SIG-M5 treated with dmso at 0.1 percent for 504 hours (cell line): ENCODE data around the gene AANAT.
"Not testable (repeated sequence)": the region's sequence is repeated elsewhere in the genome, so short reads cannot be mapped to it uniquely, and the experiment has no call there.

Experiments used
- DNase-seq: peaks from one replicate; lab custom pipeline; 2025; ENCODE audit not compliant: unreplicated experiment; lab: John Stamatoyannopoulos, UW

AANAT gene

DNA sequence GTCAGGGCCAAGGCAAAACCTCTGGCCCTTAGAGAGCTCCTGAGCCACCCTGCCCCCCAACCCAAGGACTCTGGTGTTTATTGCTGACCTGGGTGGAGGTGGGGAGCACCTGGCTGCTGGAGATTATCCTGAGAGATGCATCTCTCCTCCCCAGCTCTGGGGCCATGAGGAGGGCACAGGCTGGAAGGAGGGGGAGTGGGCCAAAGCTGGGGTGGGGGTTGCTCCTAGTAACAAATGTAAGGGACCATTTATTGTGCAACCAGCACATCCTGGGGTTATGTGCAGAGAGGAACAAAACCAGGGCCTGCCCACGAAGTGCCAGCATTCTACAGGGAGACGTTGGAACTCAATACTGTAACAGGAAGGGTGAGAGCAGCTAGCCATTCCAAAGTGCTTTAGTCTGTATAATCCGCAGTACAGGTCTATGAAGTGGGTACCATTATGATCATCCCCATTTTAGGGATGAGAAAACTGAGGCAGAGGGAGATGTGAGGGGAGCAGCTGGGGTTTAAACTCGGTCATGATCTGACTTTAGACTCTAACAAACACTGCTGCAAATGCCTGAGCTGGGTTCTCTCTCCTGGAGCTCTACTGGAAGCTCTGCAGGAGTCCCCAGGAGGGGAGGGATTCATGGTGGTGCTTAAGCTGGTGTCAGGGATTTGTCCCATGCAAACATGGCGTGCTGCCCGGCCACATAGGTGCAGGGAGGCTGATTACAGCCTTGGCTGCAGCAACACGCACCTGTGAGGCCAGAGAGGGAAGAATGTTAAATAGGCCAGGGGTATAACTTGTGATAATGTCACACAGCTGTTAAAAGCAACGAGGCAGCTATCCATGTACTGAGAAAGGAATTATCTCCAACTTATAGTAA is 35.2 kb downstream of the AANAT start:
- peak; percentile 19 for DNase-seq

- peak; percentile 72 for DNase-seq
These were observed 36.7 kb downstream of the AANAT start for GRCh38 chr17:76504117-76504516.

GRCh38 chr17:76506408-76507345 is 39.3 kb downstream of the AANAT start:
- peak; percentile 81 for DNase-seq

- not testable (repeated sequence) for DNase-seq
These were observed 41.2 kb downstream of the AANAT start for GRCh38 chr17:76508472-76509063.

- DNase-seq = no peak
These were observed 43.4 kb downstream of the AANAT start for GRCh38 chr17:76510831-76511244.

- peak; percentile 42 for DNase-seq
These were observed 44.4 kb downstream of the AANAT start for GRCh38 chr17:76511668-76512365.

DNA sequence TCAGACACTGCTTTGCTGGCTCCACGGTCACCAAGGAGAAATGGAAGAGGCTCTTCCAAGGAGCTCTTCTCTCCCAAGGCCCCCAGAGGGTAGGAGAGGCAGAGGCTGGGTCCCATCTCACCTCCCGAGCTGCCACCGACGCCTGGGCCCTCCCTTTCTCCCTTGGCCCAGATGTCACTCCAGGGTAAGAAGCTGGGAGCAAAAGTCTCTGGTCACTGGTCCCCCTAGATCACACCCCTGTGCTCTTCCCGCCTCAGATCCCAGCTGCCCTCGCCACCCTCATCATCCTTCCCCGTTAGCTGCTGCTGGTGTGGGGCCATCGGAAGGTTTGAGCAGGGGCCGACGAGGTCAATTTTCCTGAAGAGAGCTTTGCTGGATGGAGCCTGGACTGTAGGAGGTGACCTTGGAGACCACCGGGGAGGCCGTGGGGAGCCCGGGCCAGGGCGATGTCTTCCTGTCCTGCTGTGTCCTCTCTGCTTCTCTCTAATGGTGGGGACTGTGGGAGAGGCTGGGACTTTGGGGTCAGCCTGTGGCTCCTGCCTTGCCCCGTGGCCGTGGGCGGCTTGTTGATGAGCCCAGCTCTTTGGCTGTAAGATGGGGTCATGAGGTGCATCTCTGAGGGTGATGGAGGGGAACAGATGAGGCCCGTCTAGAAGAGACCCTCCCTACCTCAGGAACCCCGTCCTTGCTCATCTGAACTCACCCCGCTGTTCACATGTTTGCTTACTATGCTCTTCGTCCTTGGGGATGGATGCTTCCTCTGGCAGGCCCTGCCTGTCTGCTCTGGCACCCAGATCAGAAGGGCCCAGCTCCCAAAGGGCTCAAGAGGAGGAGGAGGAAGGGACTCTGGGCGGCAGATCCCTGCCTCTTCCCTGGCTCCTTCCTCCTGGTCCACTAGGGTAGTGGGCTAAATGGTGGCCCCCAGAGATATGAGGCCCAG is 45.2 kb downstream of the AANAT start:
- no peak for DNase-seq

DNA sequence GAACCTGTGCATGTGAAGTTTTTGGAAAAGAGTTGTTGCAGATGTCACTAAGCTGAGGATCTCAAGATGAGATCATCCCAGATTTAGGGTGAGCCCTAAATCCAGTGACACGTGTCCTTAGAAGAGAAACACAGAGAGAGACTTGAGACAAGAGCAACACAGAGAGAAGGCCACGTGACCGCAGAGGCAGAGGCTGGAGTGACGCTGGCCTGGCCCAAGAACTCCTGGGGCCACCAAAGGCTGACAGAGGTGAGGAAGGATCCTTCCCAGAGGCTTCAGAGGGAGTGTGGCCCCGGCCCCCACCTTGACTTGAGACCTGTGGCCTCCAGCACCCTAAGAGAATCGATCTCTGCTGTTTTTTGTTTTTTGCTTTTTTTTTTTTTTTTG is 45.9 kb downstream of the AANAT start:
- DNase-seq = no peak

GRCh38 chr17:76514355-76514754 is 47.0 kb downstream of the AANAT start:
- not testable (repeated sequence) for DNase-seq

GRCh38 chr17:76515274-76515949 is 48.0 kb downstream of the AANAT start:
- peak; percentile 89 for DNase-seq

- DNase-seq = no peak
These were observed 50.2 kb downstream of the AANAT start for GRCh38 chr17:76517638-76518038.

- no peak for DNase-seq
These were observed 51.9 kb downstream of the AANAT start for GRCh38 chr17:76519048-76519966.
